Fibroblast of lung (primary cell): ENCODE data around the gene POP4.

ENCODE experiments used
- EZH2 ChIP-seq: IDR thresholded peaks from 2 replicates; pipeline ENCODE4 v1.5.1; 2012; ENCODE audit warnings: low read length, control low read depth, mild to moderate bottlenecking; ENCODE audit errors: missing control alignments
- TF ChIP-seq, protein P1 (sequence below), 2 donors: IDR thresholded peaks in 1 of 2; conservative IDR thresholded peaks in 1 of 2; 1 replicate in 1 of 2; 2 replicates in 1 of 2; pipeline ENCODE4 v1.5.1; 2011 to 2012; ENCODE audit warnings: low read length in 2 of 2, control low read depth in 1 of 2, inconsistent platforms in 1 of 2, low read depth in 1 of 2, mild to moderate bottlenecking in 1 of 2

DNA sequence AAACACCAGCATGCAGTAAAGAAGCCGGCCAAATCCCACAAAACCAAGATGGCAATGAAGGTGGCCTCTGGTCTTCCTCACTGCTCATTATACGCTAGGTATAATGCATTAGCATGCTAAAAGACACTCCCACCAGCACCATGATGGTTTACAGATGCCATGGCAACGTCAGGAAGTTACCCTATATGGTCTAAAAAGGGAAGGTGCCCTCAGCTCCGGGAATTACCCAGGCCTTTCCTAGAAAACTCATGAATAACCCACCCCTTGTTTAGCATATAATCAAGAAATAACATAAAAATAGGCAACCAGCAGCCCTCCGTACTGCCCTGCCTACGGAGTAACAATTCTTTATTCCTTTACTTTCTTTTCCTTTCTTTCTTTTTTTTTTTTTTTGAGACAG, 38.1 kb downstream of the POP4 start:
- TF ChIP-seq, protein P1, sequence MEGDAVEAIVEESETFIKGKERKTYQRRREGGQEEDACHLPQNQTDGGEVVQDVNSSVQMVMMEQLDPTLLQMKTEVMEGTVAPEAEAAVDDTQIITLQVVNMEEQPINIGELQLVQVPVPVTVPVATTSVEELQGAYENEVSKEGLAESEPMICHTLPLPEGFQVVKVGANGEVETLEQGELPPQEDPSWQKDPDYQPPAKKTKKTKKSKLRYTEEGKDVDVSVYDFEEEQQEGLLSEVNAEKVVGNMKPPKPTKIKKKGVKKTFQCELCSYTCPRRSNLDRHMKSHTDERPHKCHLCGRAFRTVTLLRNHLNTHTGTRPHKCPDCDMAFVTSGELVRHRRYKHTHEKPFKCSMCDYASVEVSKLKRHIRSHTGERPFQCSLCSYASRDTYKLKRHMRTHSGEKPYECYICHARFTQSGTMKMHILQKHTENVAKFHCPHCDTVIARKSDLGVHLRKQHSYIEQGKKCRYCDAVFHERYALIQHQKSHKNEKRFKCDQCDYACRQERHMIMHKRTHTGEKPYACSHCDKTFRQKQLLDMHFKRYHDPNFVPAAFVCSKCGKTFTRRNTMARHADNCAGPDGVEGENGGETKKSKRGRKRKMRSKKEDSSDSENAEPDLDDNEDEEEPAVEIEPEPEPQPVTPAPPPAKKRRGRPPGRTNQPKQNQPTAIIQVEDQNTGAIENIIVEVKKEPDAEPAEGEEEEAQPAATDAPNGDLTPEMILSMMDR (conservative IDR thresholded peaks at IDR 0.05 in 1 of 2, IDR thresholded peaks at IDR 0.05 in 1 of 2; ENCODE audit: low read depth in 1 of 2, low read length in 2 of 2): no peak
- TF ChIP-seq EZH2: no peak
